Brain pericyte (primary cell): Measurements from ENCODE around the gene NPAS1.
"Not testable (repeated sequence)": the region's sequence is repeated elsewhere in the genome, so short reads cannot be mapped to it uniquely, and the experiment has no call there.

Experiments
- DNase-seq: peaks from one replicate; pipeline ENCODE4 v3.0.0-alpha.2; 2012; ENCODE audit warnings: low read depth, low spot score

NPAS1 gene

DNA sequence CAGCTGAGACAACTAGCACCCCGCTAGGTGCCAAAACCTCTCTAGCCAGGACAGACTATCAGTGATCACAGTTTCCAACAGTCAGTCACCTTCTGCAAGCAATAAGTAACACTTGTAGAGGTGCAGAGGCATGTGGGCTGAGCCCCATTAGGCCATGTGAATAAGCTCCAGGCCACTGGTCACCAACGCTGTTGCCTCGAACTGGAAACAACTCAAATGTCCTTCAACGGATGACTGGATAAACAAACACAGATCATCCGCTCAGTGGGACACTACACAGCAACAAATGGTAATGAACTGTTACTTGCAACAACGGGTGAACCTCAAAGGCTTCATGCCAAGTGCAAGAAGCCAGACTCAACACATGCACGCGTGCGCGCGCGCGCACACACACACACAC lies 56.3 kb downstream of the NPAS1 start:
- DNase-seq: no peak

DNA sequence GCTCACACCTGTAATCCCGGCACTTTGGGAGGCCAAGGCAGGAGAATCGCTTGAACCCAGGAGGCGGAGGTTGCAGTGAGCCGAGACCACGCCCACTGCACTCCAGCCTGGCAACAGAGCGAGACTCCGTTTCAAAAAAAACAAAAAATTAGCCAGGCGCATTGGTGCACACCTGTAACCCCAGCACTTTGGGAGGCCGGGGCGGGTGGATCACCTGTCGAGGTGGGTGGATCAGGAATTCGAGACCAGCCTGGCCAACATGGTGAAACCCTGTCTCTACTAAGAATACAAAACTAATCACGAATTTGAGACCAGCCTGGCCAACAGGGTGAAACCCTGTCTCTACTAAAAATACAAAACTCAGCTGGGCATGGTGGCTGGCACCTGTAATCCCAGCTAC lies 58.7 kb downstream of the NPAS1 start:
- DNase-seq: not testable (repeated sequence)

DNA sequence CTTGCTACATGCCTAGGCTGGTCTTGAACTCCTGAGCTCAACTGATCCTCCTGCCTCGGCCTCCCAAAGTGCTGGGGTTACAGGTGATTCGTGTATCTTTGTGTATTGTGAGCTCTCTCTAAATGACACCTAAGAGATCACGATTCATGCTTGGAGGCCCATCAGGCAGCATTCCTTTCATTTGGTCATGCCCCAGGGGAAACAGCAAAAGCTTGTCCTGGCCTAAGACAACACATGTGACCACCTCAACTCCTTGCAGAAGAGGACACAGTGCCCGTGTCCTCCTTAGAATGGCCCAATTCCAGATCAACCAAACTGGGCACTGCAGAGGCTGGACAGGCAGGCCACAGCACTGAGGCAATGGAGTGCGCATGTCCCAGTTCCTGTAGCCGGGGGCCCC lies 61.5 kb downstream of the NPAS1 start:
- no peak for DNase-seq

DNA sequence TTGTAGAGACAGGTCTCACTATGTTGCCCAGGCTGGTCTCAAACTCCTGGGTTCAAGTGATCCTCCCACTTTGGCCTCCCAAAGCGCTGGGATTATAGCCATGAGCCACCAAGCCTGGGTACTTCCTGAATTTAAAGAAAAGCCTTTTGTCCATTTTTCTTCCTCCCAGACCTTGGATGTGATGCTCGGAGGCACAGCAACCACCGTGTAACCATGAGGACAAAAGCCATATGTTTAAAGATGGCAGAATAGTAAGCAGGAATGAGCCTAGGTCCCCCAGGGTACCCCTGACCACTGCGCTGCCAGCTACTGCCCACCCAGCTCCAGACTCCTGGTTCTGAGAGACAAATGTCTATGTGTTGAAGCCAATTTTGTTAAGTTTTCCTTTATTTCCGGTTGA lies 62.9 kb downstream of the NPAS1 start:
- no peak for DNase-seq

DNA sequence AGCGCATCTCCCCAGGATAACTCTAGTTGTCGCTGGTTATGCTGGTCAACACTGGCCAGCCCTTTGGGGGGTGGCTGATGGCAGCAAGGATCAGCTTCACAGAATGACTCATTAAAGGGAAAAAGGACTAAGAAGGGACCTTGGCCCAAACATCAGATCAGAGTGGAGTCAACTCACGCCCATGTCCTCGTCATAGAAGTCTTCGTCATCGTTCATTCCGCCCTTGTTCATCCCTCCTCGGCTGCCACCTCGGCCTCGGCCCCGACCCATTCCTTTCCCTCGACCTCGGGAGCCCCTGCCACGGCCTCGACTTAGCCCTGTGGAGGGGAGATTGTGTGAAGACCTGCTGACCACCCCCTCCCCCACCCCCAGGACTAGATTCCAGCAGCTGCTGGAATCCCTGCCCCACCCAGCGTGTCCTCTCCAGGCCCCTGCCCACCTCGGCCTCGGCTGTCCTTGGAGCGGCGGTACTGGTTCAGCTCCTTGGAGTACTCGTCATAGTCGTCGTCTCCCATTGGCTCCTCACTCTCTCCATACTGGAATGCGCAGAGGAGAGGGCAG lies 65.3 kb downstream of the NPAS1 start:
- no peak for DNase-seq

DNA sequence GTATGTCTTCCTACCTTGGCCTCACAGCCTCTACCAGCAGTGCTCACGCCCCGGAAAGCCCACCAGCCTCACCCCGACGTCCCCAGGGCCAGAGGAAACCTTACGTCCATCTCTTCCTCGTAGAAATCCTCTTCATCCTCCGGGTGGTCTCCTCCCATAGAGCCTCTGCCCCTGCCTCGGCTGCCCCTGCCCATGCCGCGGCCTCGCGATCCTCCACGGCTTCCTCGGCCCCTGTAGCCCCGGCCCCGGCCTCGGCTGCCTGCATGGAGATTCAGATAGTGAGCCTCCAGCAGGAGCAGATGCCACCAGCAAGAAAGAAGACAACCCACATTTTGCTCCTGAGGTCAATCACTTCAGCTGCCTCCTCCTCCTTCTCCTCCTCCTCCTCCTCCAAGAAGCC lies 66.6 kb downstream of the NPAS1 start:
- no peak for DNase-seq

DNA sequence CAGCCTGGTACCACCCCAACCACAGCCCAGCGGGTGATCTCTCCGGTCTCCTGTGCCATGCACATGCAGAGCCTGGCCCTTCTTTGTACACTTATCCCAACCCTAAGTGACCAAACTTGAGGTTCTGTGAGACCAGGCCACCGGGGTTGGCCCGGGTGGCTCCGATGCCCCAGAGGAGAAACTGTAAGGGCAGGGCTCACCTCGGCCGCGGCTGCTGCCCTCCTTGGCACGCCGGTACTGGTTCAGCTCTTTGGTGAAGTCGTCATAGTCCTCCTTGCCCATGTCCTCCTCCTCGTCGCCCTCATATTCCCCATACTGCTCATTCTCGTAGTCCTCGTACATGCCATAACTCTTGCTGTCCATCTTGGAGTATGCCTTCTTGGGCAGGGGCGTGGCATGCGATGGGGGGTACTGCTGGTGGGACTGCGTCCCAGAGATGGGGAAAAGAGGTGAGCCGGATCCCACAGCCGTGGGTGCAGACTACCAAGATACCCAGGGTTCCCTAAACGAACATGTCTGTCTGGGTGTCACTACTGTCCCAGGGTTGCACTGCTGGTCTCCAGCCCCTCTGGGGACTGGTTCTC lies 70.2 kb downstream of the NPAS1 start:
- DNase-seq: no peak

DNA sequence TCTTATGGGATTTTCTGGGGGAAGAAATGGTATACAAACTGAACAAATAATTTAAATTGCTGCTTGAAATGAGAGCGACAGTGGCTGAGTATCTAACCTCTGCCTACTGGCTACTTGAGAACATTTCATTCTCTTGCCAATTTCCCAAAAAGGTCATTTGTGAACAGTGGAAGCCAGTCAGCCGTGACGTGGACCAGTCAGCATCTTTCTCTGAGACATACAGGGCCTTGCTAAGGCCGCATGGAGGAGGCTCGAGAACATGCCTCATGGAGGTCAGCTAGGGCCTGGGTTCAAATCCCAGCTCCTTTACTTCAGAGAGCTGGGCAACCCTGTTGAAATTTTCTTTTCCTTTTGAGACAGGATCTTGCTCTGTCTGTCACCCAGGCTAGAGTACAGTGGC lies 73.6 kb downstream of the NPAS1 start:
- no peak for DNase-seq

DNA sequence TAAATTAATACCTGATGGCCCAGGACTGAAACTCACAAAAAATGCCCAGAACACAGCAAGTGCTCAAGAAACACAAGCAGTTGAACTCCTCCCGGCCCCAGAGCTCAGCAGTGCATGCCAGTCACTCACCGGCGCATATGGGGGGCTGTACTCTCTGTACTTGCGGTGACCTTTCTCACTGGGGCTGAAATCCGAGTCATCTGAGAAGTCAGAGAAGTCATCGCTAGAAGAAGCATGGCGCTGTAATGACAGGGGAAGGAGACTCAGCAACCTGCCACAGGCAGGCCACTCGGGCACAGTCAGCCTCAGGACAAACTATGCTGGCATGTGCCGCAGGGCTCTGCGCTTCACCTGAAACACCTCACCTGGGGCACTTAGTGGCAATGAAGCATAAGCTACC lies 74.2 kb downstream of the NPAS1 start:
- no peak for DNase-seq

DNA sequence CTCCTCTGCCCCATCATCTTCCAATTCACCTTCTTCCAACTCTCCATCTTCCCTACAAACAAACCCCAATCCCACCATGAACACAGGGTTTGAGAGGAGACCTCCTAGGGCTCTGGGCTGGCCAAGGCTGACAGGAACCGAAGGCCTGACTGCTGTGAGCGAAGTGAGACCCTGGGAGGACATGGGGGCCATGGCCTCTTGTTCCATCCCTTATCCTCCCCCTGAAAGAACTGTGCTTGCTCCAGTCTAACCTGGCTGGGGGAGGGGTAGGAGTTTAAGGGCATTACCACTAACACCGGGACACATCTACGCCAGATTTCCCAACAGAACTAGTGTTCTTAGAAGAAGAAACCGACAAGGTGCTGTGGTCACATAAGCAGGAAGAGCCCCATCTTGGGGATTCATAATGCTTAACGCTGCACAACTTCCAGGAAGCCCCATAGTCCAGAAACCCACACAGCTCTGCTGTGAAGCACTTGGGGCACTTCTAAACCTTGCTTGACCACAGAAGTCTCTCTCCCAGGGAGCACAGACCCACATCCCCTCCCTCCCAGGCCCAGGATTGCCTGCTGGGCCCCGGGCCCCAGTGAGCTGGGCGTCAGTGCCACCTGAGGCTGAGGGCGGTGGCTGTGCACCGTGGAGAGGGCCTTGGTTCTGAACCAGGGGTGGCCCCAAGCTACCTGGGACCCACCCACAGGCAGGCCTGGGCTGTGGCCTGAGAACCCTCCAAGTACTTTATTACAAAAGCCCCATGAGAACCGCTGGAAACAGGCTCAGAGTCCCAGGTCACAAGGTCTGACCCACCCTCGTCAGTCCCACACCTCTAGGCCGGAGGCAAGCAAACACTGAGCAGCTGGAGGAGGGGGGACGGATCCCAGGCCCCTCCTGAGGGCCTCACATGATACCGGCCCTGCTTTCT lies 75.2 kb downstream of the NPAS1 start:
- DNase-seq: no peak
